Smooth muscle cell (in vitro differentiated cells): ENCODE results near the gene ASZ1. TPM values are rescaled to one million over a fixed set of nuclear protein-coding genes. Genes with fewer than 3 reads are reported as not detected.
A peak's percentile ranks its signal among the peaks of the same experiment; 100 is the strongest.

Source experiments
- DNase-seq: peaks from one replicate; lab custom pipeline; 2025; ENCODE audit not compliant: unreplicated experiment; lab: John Stamatoyannopoulos, UW
- H2AFZ ChIP-seq: fragments of 200-600 bp; sonication (generic); 2 replicates; pipeline ENCODE4 v1.6.0; 2016; ENCODE audit warnings: antibody characterized with exemption, low read depth, mild to moderate bottlenecking
- H3F3A ChIP-seq: fragments of 200-600 bp; sonication (generic); 2 replicates; pipeline ENCODE4 v1.6.0; 2017; ENCODE audit warnings: antibody characterized with exemption, low read depth
- H3K27ac ChIP-seq: fragments of 200-600 bp; sonication (generic); 2 replicates; pipeline ENCODE4 v1.5.1; 2016; ENCODE audit warnings: low read depth, mild to moderate bottlenecking
- H3K27me3 ChIP-seq: fragments of 200-600 bp; sonication (generic); 2 replicates; pipeline ENCODE4 v1.6.1; 2016; ENCODE audit warnings: low read depth, mild to moderate bottlenecking
- H3K36me3 ChIP-seq: fragments of 200-600 bp; sonication (generic); 2 replicates; pipeline ENCODE4 v1.5.1; 2016; ENCODE audit warnings: low read depth
- H3K4me1 ChIP-seq: fragments of 200-600 bp; sonication (generic); 2 replicates; pipeline ENCODE4 v1.5.1; 2016; ENCODE audit warnings: low read depth
- H3K4me2 ChIP-seq: fragments of 200-600 bp; sonication (generic); 2 replicates; pipeline ENCODE4 v1.6.0; 2016; ENCODE audit warnings: mild to moderate bottlenecking
- H3K4me3 ChIP-seq: fragments of 200-600 bp; sonication (generic); 2 replicates; pipeline ENCODE4 v1.5.1; 2016; ENCODE audit warnings: mild to moderate bottlenecking
- H3K79me2 ChIP-seq: fragments of 200-600 bp; sonication (generic); 2 replicates; pipeline ENCODE4 v1.6.0; 2016; ENCODE audit warnings: low read depth, mild to moderate bottlenecking
- H3K9ac ChIP-seq: fragments of 200-600 bp; sonication (generic); 2 replicates; pipeline ENCODE4 v1.6.0; 2016; ENCODE audit warnings: low read depth
- H3K9me3 ChIP-seq: fragments of 200-600 bp; sonication (generic); replicated peaks from 2 replicates; pipeline ENCODE4 v1.5.1; 2016; ENCODE audit warnings: low read depth
- H4K20me1 ChIP-seq: fragments of 200-600 bp; sonication (generic); 2 replicates; pipeline ENCODE4 v1.6.0; 2016; ENCODE audit warnings: low read depth
- CTCF ChIP-seq: fragments of 200-600 bp; sonication (generic); IDR thresholded peaks from 2 replicates; pipeline ENCODE4 v1.5.1; 2017; ENCODE audit warnings: borderline replicate concordance, mild to moderate bottlenecking, antibody characterized with exemption; ENCODE audit not compliant: insufficient read depth, poor library complexity, severe bottlenecking
- WGBS: methylation state at CpG from one replicate; pipeline ENCODE4 v1.1.7; 2016; ENCODE audit warnings: low lambda C conversion rate; 5-methylcytosine and 5-hydroxymethylcytosine counted together
- polyA plus RNA-seq: library from polyadenylated mRNA; unstranded; fragments of >200 nt; fragmentation: Nextera tagmentation; extraction: Ambion mirVana; gene quantifications from 2 replicates; pipeline ENCODE4 v1.2.1, GENCODE V29; 2016
- total RNA-seq: library from RNA; depleted of rRNA; stranded (reverse); fragments of >200 nt; gene quantifications from 2 replicates; pipeline ENCODE4 v1.2.3, GENCODE V29; 2014

ASZ1 gene
- total and polyA plus RNA-seq, 2 experiments from 2014 or later: not detected

- Histone ChIP-seq H4K20me1 (no peaks in the 10 kb centered on the region), H3K27me3 (no peaks in the 10 kb centered on the region), H3K4me3 (no peak overlapping the region), H3K9me3 (no peaks in the 10 kb centered on the region), H3K9ac (no peak overlapping the region), H3K4me1 (no peaks in the 10 kb centered on the region), H2AFZ (no peak overlapping the region), H3F3A (peaks cover 2% of the 10 kb centered on the region), H3K27ac (no peak overlapping the region), H3K79me2 (peaks cover 36% of the 10 kb centered on the region), H3K36me3 (peaks cover 7% of the 10 kb centered on the region), H3K4me2 (peak overlapping the region; percentile 97)
- no peak for DNase-seq
- 96% methylated on average over 10 of the region's 10 CpGs for WGBS
- no peak for TF ChIP-seq CTCF
Measured at GRCh38 chr7:117320523-117320922, 106.8 kb downstream of the ASZ1 start.

GRCh38 chr7:117319181-117319580 lies 108.1 kb downstream of the ASZ1 start:
- WGBS: 96% methylated on average over 3 of the region's 3 CpGs
- DNase-seq: no peak

GRCh38 chr7:117313582-117313981 lies 113.7 kb downstream of the ASZ1 start:
- no peaks in the 10 kb centered on the region for H3K27me3 ChIP-seq

More at GRCh38 chr7:117319181-117319580, 108.1 kb downstream of the ASZ1 start:
- no peak for TF ChIP-seq CTCF
- Histone ChIP-seq H3K9me3 (no peaks in the 10 kb centered on the region), H3K4me2 (no peak overlapping the region), H3K4me1 (no peaks in the 10 kb centered on the region), H2AFZ (no peak overlapping the region), H3F3A (no peaks in the 10 kb centered on the region), H3K4me3 (no peak overlapping the region), H3K27me3 (no peaks in the 10 kb centered on the region), H3K9ac (no peak overlapping the region), H3K36me3 (peaks cover 7% of the 10 kb centered on the region), H4K20me1 (no peaks in the 10 kb centered on the region), H3K79me2 (peaks cover 36% of the 10 kb centered on the region), H3K27ac (no peak overlapping the region)

More at GRCh38 chr7:117313582-117313981, 113.7 kb downstream of the ASZ1 start:
- no peaks in the 10 kb centered on the region for H4K20me1 ChIP-seq
- H3K9ac ChIP-seq: no peak overlapping the region
- no peak overlapping the region for H2AFZ ChIP-seq
- no peaks in the 10 kb centered on the region for H3K4me1 ChIP-seq
- H3K79me2 ChIP-seq: peaks cover 20% of the 10 kb centered on the region
- no peak overlapping the region for H3K27ac ChIP-seq
- no peak for DNase-seq
- H3K4me2 ChIP-seq: peak overlapping the region; percentile 41
- H3F3A ChIP-seq: no peaks in the 10 kb centered on the region
- peaks cover 4% of the 10 kb centered on the region for H3K36me3 ChIP-seq
- no peak overlapping the region for H3K4me3 ChIP-seq
- no peak for TF ChIP-seq CTCF
- H3K9me3 ChIP-seq: no peaks in the 10 kb centered on the region

Other genes starting within 250 kb of the ASZ1 start
- 98.9 and 106 TPM in 2 replicates for gene WNT2, start 104.4 kb downstream of the ASZ1 start, total RNA-seq
- 116 and 182 TPM in 2 replicates for gene WNT2, start 104.4 kb downstream of the ASZ1 start, polyA plus RNA-seq
- gene CFTR, start 52.5 kb upstream of the ASZ1 start, total RNA-seq: 1.3 and 1.6 TPM in 2 replicates
- 0.53 and 1.5 TPM in 2 replicates for gene CFTR, start 52.5 kb upstream of the ASZ1 start, polyA plus RNA-seq